HEK293 (cell line): ENCODE results near the gene CYP4V2.

Source experiments
- CTCF ChIA-PET: fragments of 350-600 bp; formaldehyde crosslinking; extraction: SDS; loops from one replicate; lab custom pipeline; 2021; ENCODE audit warnings: antibody characterized with exemption; lab: Yijun Ruan, JAX
- POLR2A ChIA-PET: fragments of 300-600 bp; formaldehyde crosslinking; extraction: SDS; loops from one replicate; lab custom pipeline; 2020; ENCODE audit warnings: antibody characterized with exemption, inconsistent platforms; lab: Yijun Ruan, JAX
- H3K27ac ChIP-seq: fragments of 200-500 bp; sonication (Bioruptor generic); 2 replicates; pipeline ENCODE4 v1.5.1; 2014; ENCODE audit warnings: low read depth, low read length, control low read depth, inconsistent platforms; ENCODE audit errors: extremely low read depth
- H3K36me3 ChIP-seq, 2 experiments: fragments of 200-500 bp in 1 of 2; sonication (Bioruptor generic) in 1 of 2; 1 replicate in 1 of 2; 2 replicates in 1 of 2; pipeline ENCODE4 v1.5.1; 2014 to 2017; ENCODE audit warnings: inconsistent platforms in 2 of 2, low read length in 2 of 2; ENCODE audit not compliant: control insufficient read depth in 2 of 2, insufficient read depth in 1 of 2
- H3K4me1 ChIP-seq: fragments of 200-500 bp; sonication (Bioruptor generic); 2 replicates; pipeline ENCODE4 v1.5.1; 2014; ENCODE audit warnings: mild to moderate bottlenecking, low read length, inconsistent platforms; ENCODE audit not compliant: control insufficient read depth, insufficient read depth
- H3K4me3 ChIP-seq: 2 replicates; pipeline ENCODE4 v1.5.1; 2011; ENCODE audit warnings: low read depth, mild to moderate bottlenecking, control low read depth, low read length, moderate library complexity
- H3K9me3 ChIP-seq: fragments of 200-500 bp; sonication (Bioruptor generic); 2 replicates; pipeline ENCODE4 v1.5.1; 2014; ENCODE audit warnings: low read depth, low read length, inconsistent platforms; ENCODE audit not compliant: control insufficient read depth, insufficient read depth
- BCL6B ChIP-seq: fragments of 450-650 bp; formaldehyde crosslinking; IDR thresholded peaks from 2 replicates; pipeline ENCODE4 v1.5.1; 2017; ENCODE audit warnings: missing biosample characterization, missing genetic modification characterization
- HOXC10 ChIP-seq: sonication (generic); formaldehyde crosslinking; IDR thresholded peaks from 2 replicates; pipeline ENCODE4 v1.8.1; 2023; ENCODE audit warnings: mild to moderate bottlenecking, missing genetic modification reagents
- REPIN1 ChIP-seq: fragments of 450-650 bp; formaldehyde crosslinking; IDR thresholded peaks from 2 replicates; pipeline ENCODE4 v1.5.1; 2017; ENCODE audit warnings: missing biosample characterization, missing genetic modification characterization, low read depth
- SCRT1 ChIP-seq: fragments of 450-650 bp; formaldehyde crosslinking; IDR thresholded peaks from 2 replicates; pipeline ENCODE4 v1.5.1; 2016; ENCODE audit warnings: missing biosample characterization, missing genetic modification characterization, borderline replicate concordance
- SCRT2 ChIP-seq: fragments of 450-650 bp; formaldehyde crosslinking; IDR thresholded peaks from 2 replicates; pipeline ENCODE4 v1.5.1; 2016; ENCODE audit warnings: missing biosample characterization, missing genetic modification characterization
- SETDB1 ChIP-seq: IDR thresholded peaks from one replicate; pipeline ENCODE4 v1.6.1; 2017; ENCODE audit warnings: mild to moderate bottlenecking, low read length, moderate library complexity, mixed read lengths; ENCODE audit not compliant: insufficient read length
- ZFHX2 ChIP-seq: fragments of 450-650 bp; formaldehyde crosslinking; conservative IDR thresholded peaks from 2 replicates; pipeline ENCODE4 v1.5.1; 2016; ENCODE audit warnings: missing biosample characterization, missing genetic modification characterization
- ZFP37 ChIP-seq: fragments of 450-650 bp; formaldehyde crosslinking; IDR thresholded peaks from 2 replicates; pipeline ENCODE4 v1.5.1; 2016; ENCODE audit warnings: missing biosample characterization, missing genetic modification characterization
- ZNF133 ChIP-seq: fragments of 450-650 bp; formaldehyde crosslinking; IDR thresholded peaks from 2 replicates; pipeline ENCODE4 v1.5.1; 2016; ENCODE audit warnings: missing biosample characterization, missing genetic modification characterization
- ZNF174 ChIP-seq: fragments of 450-650 bp; formaldehyde crosslinking; IDR thresholded peaks from 2 replicates; pipeline ENCODE4 v1.5.0; 2017; ENCODE audit warnings: missing biosample characterization, mild to moderate bottlenecking, missing genetic modification characterization
- ZNF221 ChIP-seq: fragments of 450-650 bp; formaldehyde crosslinking; IDR thresholded peaks from 2 replicates; pipeline ENCODE4 v1.5.1; 2017; ENCODE audit warnings: missing biosample characterization, missing genetic modification characterization, borderline replicate concordance
- ZNF280D ChIP-seq: fragments of 450-650 bp; formaldehyde crosslinking; IDR thresholded peaks from 2 replicates; pipeline ENCODE4 v1.5.1; 2016; ENCODE audit warnings: missing biosample characterization, missing genetic modification characterization
- ZNF292 ChIP-seq: fragments of 450-650 bp; formaldehyde crosslinking; IDR thresholded peaks from 2 replicates; pipeline ENCODE4 v1.5.1; 2016; ENCODE audit warnings: low read depth, missing biosample characterization, missing genetic modification characterization, borderline replicate concordance
- ZNF398 ChIP-seq: fragments of 450-650 bp; formaldehyde crosslinking; IDR thresholded peaks from 2 replicates; pipeline ENCODE4 v1.5.1; 2017; ENCODE audit warnings: missing biosample characterization, missing genetic modification characterization
- ZNF404 ChIP-seq: fragments of 450-650 bp; formaldehyde crosslinking; IDR thresholded peaks from 2 replicates; pipeline ENCODE4 v1.5.1; 2017; ENCODE audit warnings: missing biosample characterization, missing genetic modification characterization
- ZNF433 ChIP-seq: fragments of 450-650 bp; formaldehyde crosslinking; IDR thresholded peaks from 2 replicates; pipeline ENCODE4 v1.5.1; 2016; ENCODE audit warnings: missing biosample characterization, missing genetic modification characterization, low read depth
- ZNF514 ChIP-seq: fragments of 450-650 bp; formaldehyde crosslinking; IDR thresholded peaks from 2 replicates; pipeline ENCODE4 v1.5.1; 2016; ENCODE audit warnings: missing biosample characterization, missing genetic modification characterization
- ZNF624 ChIP-seq: fragments of 450-650 bp; formaldehyde crosslinking; IDR thresholded peaks from 2 replicates; pipeline ENCODE4 v1.5.1; 2017; ENCODE audit warnings: missing biosample characterization, missing genetic modification characterization
- ZNF660 ChIP-seq: fragments of 450-650 bp; IDR thresholded peaks from 2 replicates; pipeline ENCODE4 v1.5.1; 2018; ENCODE audit warnings: missing biosample characterization, mild to moderate bottlenecking, missing genetic modification characterization
- ZNF664 ChIP-seq: fragments of 450-650 bp; formaldehyde crosslinking; IDR thresholded peaks from 2 replicates; pipeline ENCODE4 v1.5.1; 2016; ENCODE audit warnings: missing biosample characterization, missing genetic modification characterization
- TF ChIP-seq, protein P1 (sequence below): fragments of 450-650 bp; formaldehyde crosslinking; IDR thresholded peaks from 2 replicates; pipeline ENCODE4 v1.5.1; 2017; ENCODE audit warnings: missing biosample characterization, missing genetic modification characterization
- TF ChIP-seq, protein P2 (sequence below): fragments of 450-650 bp; formaldehyde crosslinking; IDR thresholded peaks from 2 replicates; pipeline ENCODE4; 2016; ENCODE audit warnings: missing biosample characterization, missing genetic modification characterization
- TF ChIP-seq, protein P3 (sequence below): fragments of 450-650 bp; formaldehyde crosslinking; IDR thresholded peaks from 2 replicates; pipeline ENCODE4 v1.5.1; 2016; ENCODE audit warnings: missing biosample characterization, missing genetic modification characterization, borderline replicate concordance

The CYP4V2 gene

DNA sequence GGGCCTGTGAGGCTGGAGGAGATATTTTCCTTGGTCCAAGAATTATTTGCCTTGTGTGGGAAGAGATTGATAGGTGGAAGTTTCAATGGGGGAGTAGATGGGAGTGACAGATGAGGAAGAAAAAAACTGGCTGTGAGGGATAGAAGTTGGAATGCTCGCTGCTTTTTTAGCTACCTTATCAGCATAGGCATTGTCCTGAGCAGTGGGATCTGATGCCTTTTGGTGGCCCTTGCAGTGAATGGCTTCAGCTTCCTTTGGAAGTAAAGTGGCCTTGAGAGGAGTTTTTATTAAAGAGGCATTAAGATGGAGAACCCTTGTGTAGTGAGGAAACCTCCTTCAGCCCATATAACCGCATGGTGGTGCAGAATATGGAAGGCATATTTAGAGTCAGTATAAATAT is 52.0 kb downstream of the CYP4V2 start (continued):
- TF ChIP-seq, protein P1, sequence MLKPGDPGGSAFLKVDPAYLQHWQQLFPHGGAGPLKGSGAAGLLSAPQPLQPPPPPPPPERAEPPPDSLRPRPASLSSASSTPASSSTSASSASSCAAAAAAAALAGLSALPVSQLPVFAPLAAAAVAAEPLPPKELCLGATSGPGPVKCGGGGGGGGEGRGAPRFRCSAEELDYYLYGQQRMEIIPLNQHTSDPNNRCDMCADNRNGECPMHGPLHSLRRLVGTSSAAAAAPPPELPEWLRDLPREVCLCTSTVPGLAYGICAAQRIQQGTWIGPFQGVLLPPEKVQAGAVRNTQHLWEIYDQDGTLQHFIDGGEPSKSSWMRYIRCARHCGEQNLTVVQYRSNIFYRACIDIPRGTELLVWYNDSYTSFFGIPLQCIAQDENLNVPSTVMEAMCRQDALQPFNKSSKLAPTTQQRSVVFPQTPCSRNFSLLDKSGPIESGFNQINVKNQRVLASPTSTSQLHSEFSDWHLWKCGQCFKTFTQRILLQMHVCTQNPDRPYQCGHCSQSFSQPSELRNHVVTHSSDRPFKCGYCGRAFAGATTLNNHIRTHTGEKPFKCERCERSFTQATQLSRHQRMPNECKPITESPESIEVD (tag by site-specific recombination): no peak
- no peak for TF ChIP-seq ZNF133 (tag by site-specific recombination)
- no peak for TF ChIP-seq SETDB1
- TF ChIP-seq ZNF660: no peak
- no peak for TF ChIP-seq SCRT1 (tag by site-specific recombination)
- TF ChIP-seq REPIN1 (tag by site-specific recombination): no peak

- no peaks in the 10 kb centered on the region for H3K9me3 ChIP-seq
- POLR2A ChIA-PET: no interaction called here
Measured at GRCh38 chr4:186244835-186245234, 53.5 kb downstream of the CYP4V2 start.

More at GRCh38 chr4:186244835-186245234, 53.5 kb downstream of the CYP4V2 start:
- Histone ChIP-seq H3K27ac (no peak overlapping the region), H3K36me3 (no peaks in the 10 kb centered on the region)
- TF ChIP-seq, protein P2, sequence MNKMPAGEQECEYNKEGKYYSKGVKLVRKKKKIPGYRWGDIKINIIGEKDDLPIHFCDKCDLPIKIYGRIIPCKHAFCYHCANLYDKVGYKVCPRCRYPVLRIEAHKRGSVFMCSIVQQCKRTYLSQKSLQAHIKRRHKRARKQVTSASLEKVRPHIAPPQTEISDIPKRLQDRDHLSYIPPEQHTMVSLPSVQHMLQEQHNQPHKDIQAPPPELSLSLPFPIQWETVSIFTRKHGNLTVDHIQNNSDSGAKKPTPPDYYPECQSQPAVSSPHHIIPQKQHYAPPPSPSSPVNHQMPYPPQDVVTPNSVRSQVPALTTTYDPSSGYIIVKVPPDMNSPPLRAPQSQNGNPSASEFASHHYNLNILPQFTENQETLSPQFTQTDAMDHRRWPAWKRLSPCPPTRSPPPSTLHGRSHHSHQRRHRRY (tag by site-specific recombination): no peak
- no peak for TF ChIP-seq ZNF514 (tag by site-specific recombination)
- no peak for TF ChIP-seq SCRT2 (tag by site-specific recombination)
- no peak for TF ChIP-seq ZNF404 (tag by site-specific recombination)
- TF ChIP-seq ZNF398: no peak
- TF ChIP-seq ZNF174 (tag by site-specific recombination): no peak
- no peak for TF ChIP-seq ZFHX2 (tag by site-specific recombination)
- TF ChIP-seq ZFP37: no peak
- no peak for TF ChIP-seq ZNF664 (tag by site-specific recombination)
- TF ChIP-seq HOXC10 (CRISPR knock-in tag): no peak
- no peak for TF ChIP-seq ZNF433 (tag by site-specific recombination)
- TF ChIP-seq, protein P3, sequence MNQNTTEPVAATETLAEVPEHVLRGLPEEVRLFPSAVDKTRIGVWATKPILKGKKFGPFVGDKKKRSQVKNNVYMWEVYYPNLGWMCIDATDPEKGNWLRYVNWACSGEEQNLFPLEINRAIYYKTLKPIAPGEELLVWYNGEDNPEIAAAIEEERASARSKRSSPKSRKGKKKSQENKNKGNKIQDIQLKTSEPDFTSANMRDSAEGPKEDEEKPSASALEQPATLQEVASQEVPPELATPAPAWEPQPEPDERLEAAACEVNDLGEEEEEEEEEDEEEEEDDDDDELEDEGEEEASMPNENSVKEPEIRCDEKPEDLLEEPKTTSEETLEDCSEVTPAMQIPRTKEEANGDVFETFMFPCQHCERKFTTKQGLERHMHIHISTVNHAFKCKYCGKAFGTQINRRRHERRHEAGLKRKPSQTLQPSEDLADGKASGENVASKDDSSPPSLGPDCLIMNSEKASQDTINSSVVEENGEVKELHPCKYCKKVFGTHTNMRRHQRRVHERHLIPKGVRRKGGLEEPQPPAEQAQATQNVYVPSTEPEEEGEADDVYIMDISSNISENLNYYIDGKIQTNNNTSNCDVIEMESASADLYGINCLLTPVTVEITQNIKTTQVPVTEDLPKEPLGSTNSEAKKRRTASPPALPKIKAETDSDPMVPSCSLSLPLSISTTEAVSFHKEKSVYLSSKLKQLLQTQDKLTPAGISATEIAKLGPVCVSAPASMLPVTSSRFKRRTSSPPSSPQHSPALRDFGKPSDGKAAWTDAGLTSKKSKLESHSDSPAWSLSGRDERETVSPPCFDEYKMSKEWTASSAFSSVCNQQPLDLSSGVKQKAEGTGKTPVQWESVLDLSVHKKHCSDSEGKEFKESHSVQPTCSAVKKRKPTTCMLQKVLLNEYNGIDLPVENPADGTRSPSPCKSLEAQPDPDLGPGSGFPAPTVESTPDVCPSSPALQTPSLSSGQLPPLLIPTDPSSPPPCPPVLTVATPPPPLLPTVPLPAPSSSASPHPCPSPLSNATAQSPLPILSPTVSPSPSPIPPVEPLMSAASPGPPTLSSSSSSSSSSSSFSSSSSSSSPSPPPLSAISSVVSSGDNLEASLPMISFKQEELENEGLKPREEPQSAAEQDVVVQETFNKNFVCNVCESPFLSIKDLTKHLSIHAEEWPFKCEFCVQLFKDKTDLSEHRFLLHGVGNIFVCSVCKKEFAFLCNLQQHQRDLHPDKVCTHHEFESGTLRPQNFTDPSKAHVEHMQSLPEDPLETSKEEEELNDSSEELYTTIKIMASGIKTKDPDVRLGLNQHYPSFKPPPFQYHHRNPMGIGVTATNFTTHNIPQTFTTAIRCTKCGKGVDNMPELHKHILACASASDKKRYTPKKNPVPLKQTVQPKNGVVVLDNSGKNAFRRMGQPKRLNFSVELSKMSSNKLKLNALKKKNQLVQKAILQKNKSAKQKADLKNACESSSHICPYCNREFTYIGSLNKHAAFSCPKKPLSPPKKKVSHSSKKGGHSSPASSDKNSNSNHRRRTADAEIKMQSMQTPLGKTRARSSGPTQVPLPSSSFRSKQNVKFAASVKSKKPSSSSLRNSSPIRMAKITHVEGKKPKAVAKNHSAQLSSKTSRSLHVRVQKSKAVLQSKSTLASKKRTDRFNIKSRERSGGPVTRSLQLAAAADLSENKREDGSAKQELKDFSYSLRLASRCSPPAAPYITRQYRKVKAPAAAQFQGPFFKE (tag by site-specific recombination): no peak
- no peak for TF ChIP-seq ZNF280D
- no peak for TF ChIP-seq BCL6B (tag by site-specific recombination)
- TF ChIP-seq ZNF292 (tag by site-specific recombination): no peak
- no peak for TF ChIP-seq ZNF624 (tag by site-specific recombination)
- no peak for TF ChIP-seq ZNF221
- TF ChIP-seq, all 188 proteins: peak for 0
- H3K4me1 ChIP-seq: no peaks in the 10 kb centered on the region
- CTCF ChIA-PET: no interaction called here
- H3K4me3 ChIP-seq: no peak overlapping the region
